ENCODE results near the gene TP63. TPM values are rescaled to one million over a fixed set of nuclear protein-coding genes. Genes with fewer than 3 reads are reported as not detected.

Gene TP63
- total and polyA plus RNA-seq, 9 donors, result 7.0 to 26.5 (median 14.8) TPM

GRCh38 chr3:189824629-189825312 is 193.6 kb downstream of the TP63 start:
- 0% methylated on average over 1 of the region's 5 CpGs for WGBS (ENCODE audit: insufficient coverage)
- H3K27ac ChIP-seq (ENCODE audit: low read length), result no peak overlapping the region
- peak; percentile 82 for DNase-seq

GRCh38 chr3:189826566-189826965 is 195.4 kb downstream of the TP63 start:
- no CpG with 5 or more reads among the region's 3 CpGs for WGBS (ENCODE audit: insufficient coverage)

More at GRCh38 chr3:189824629-189825312, 193.6 kb downstream of the TP63 start:
- Histone ChIP-seq H3K9me3 (replicated peaks; ENCODE audit: control insufficient read depth, low read depth, low read length) (no peaks in the 10 kb centered on the region), H3K4me3 (ENCODE audit: low read length) (no peak overlapping the region), H3K36me3 (ENCODE audit: control insufficient read depth, insufficient read depth, low read length) (no peaks in the 10 kb centered on the region), H3K4me1 (ENCODE audit: control insufficient read depth, insufficient read depth, low read length) (no peaks in the 10 kb centered on the region), H3K27me3 (ENCODE audit: control insufficient read depth, insufficient read depth, low read length) (no peaks in the 10 kb centered on the region)

GRCh38 chr3:189827108-189827507 is 195.9 kb downstream of the TP63 start:
- no peaks in the 10 kb centered on the region for H3K27me3 ChIP-seq (ENCODE audit: control insufficient read depth, insufficient read depth, low read length)

More at GRCh38 chr3:189826566-189826965, 195.4 kb downstream of the TP63 start:
- H3K27me3 ChIP-seq (ENCODE audit: control insufficient read depth, insufficient read depth, low read length), result no peaks in the 10 kb centered on the region
- no peak overlapping the region for H3K27ac ChIP-seq (ENCODE audit: low read length)
- H3K9me3 ChIP-seq (replicated peaks; ENCODE audit: control insufficient read depth, low read depth, low read length), result no peaks in the 10 kb centered on the region
- no peaks in the 10 kb centered on the region for H3K36me3 ChIP-seq (ENCODE audit: control insufficient read depth, insufficient read depth, low read length)
- no peak for DNase-seq
- no peak overlapping the region for H3K4me3 ChIP-seq (ENCODE audit: low read length)
- no peaks in the 10 kb centered on the region for H3K4me1 ChIP-seq (ENCODE audit: control insufficient read depth, insufficient read depth, low read length)

GRCh38 chr3:189830401-189830800 is 199.2 kb downstream of the TP63 start:
- Histone ChIP-seq H3K27ac (ENCODE audit: low read length) (no peak overlapping the region), H3K4me3 (ENCODE audit: low read length) (no peak overlapping the region), H3K27me3 (ENCODE audit: control insufficient read depth, insufficient read depth, low read length) (no peaks in the 10 kb centered on the region), H3K9me3 (replicated peaks; ENCODE audit: control insufficient read depth, low read depth, low read length) (no peaks in the 10 kb centered on the region), H3K4me1 (ENCODE audit: control insufficient read depth, insufficient read depth, low read length) (no peaks in the 10 kb centered on the region), H3K36me3 (ENCODE audit: control insufficient read depth, insufficient read depth, low read length) (no peaks in the 10 kb centered on the region)
- WGBS (ENCODE audit: insufficient coverage), result no CpG with 5 or more reads among the region's 2 CpGs
- DNase-seq, result no peak

More at GRCh38 chr3:189827108-189827507, 195.9 kb downstream of the TP63 start:
- H3K36me3 ChIP-seq (ENCODE audit: control insufficient read depth, insufficient read depth, low read length), result no peaks in the 10 kb centered on the region
- no CpG with 5 or more reads among the region's 1 CpG for WGBS (ENCODE audit: insufficient coverage)
- no peaks in the 10 kb centered on the region for H3K9me3 ChIP-seq (replicated peaks; ENCODE audit: control insufficient read depth, low read depth, low read length)
- no peak overlapping the region for H3K4me3 ChIP-seq (ENCODE audit: low read length)
- no peak for DNase-seq
- no peak overlapping the region for H3K27ac ChIP-seq (ENCODE audit: low read length)
- no peaks in the 10 kb centered on the region for H3K4me1 ChIP-seq (ENCODE audit: control insufficient read depth, insufficient read depth, low read length)

- DNase-seq, result no peak
- no CpG with 5 or more reads among the region's 2 CpGs for WGBS (ENCODE audit: insufficient coverage)
- H3K36me3 ChIP-seq (ENCODE audit: control insufficient read depth, insufficient read depth, low read length), result no peaks in the 10 kb centered on the region
- H3K27me3 ChIP-seq (ENCODE audit: control insufficient read depth, insufficient read depth, low read length), result no peaks in the 10 kb centered on the region
- H3K9me3 ChIP-seq (replicated peaks; ENCODE audit: control insufficient read depth, low read depth, low read length), result no peaks in the 10 kb centered on the region
- no peak overlapping the region for H3K27ac ChIP-seq (ENCODE audit: low read length)
- H3K4me3 ChIP-seq (ENCODE audit: low read length), result no peak overlapping the region
- H3K4me1 ChIP-seq (ENCODE audit: control insufficient read depth, insufficient read depth, low read length), result no peaks in the 10 kb centered on the region
Observed at GRCh38 chr3:189833266-189833665, 202.1 kb downstream of the TP63 start.

GRCh38 chr3:189833996-189834395 is 202.8 kb downstream of the TP63 start:
- Histone ChIP-seq H3K4me3 (ENCODE audit: low read length) (no peak overlapping the region), H3K9me3 (replicated peaks; ENCODE audit: control insufficient read depth, low read depth, low read length) (no peaks in the 10 kb centered on the region), H3K4me1 (ENCODE audit: control insufficient read depth, insufficient read depth, low read length) (no peaks in the 10 kb centered on the region), H3K27ac (ENCODE audit: low read length) (no peak overlapping the region), H3K36me3 (ENCODE audit: control insufficient read depth, insufficient read depth, low read length) (no peaks in the 10 kb centered on the region), H3K27me3 (ENCODE audit: control insufficient read depth, insufficient read depth, low read length) (no peaks in the 10 kb centered on the region)
- no peak for DNase-seq
- 95% methylated on average over 8 of the region's 8 CpGs for WGBS (ENCODE audit: insufficient coverage)

- Histone ChIP-seq H3K27ac (ENCODE audit: low read length) (no peak overlapping the region), H3K4me3 (ENCODE audit: low read length) (no peak overlapping the region), H3K4me1 (ENCODE audit: control insufficient read depth, insufficient read depth, low read length) (no peaks in the 10 kb centered on the region), H3K9me3 (replicated peaks; ENCODE audit: control insufficient read depth, low read depth, low read length) (no peaks in the 10 kb centered on the region), H3K36me3 (ENCODE audit: control insufficient read depth, insufficient read depth, low read length) (no peaks in the 10 kb centered on the region), H3K27me3 (ENCODE audit: control insufficient read depth, insufficient read depth, low read length) (no peaks in the 10 kb centered on the region)
- DNase-seq, result no peak
- WGBS (ENCODE audit: insufficient coverage), result 100% methylated on average over 1 of the region's 5 CpGs
Observed at GRCh38 chr3:189834462-189834861, 203.3 kb downstream of the TP63 start.

- Histone ChIP-seq H3K4me1 (ENCODE audit: control insufficient read depth, insufficient read depth, low read length) (no peaks in the 10 kb centered on the region), H3K4me3 (ENCODE audit: low read length) (no peak overlapping the region), H3K36me3 (ENCODE audit: control insufficient read depth, insufficient read depth, low read length) (no peaks in the 10 kb centered on the region), H3K27me3 (ENCODE audit: control insufficient read depth, insufficient read depth, low read length) (no peaks in the 10 kb centered on the region), H3K27ac (ENCODE audit: low read length) (no peak overlapping the region), H3K9me3 (replicated peaks; ENCODE audit: control insufficient read depth, low read depth, low read length) (no peaks in the 10 kb centered on the region)
- WGBS (ENCODE audit: insufficient coverage), result 91% methylated on average over 4 of the region's 5 CpGs
- DNase-seq, result no peak
Observed at GRCh38 chr3:189836795-189837194, 205.6 kb downstream of the TP63 start.

- Histone ChIP-seq H3K27ac (ENCODE audit: low read length) (no peak overlapping the region), H3K36me3 (ENCODE audit: control insufficient read depth, insufficient read depth, low read length) (no peaks in the 10 kb centered on the region), H3K4me1 (ENCODE audit: control insufficient read depth, insufficient read depth, low read length) (no peaks in the 10 kb centered on the region), H3K4me3 (ENCODE audit: low read length) (no peak overlapping the region), H3K9me3 (replicated peaks; ENCODE audit: control insufficient read depth, low read depth, low read length) (no peaks in the 10 kb centered on the region), H3K27me3 (ENCODE audit: control insufficient read depth, insufficient read depth, low read length) (no peaks in the 10 kb centered on the region)
- WGBS (ENCODE audit: insufficient coverage), result no CpG with 5 or more reads among the region's 6 CpGs
- DNase-seq, result no peak
Observed at GRCh38 chr3:189838291-189838690, 207.1 kb downstream of the TP63 start.

GRCh38 chr3:189839576-189839975 is 208.4 kb downstream of the TP63 start:
- WGBS (ENCODE audit: insufficient coverage), result 78% methylated on average over 1 of the region's 2 CpGs
- Histone ChIP-seq H3K4me1 (ENCODE audit: control insufficient read depth, insufficient read depth, low read length) (no peaks in the 10 kb centered on the region), H3K27ac (ENCODE audit: low read length) (no peak overlapping the region), H3K27me3 (ENCODE audit: control insufficient read depth, insufficient read depth, low read length) (no peaks in the 10 kb centered on the region), H3K4me3 (ENCODE audit: low read length) (no peak overlapping the region), H3K36me3 (ENCODE audit: control insufficient read depth, insufficient read depth, low read length) (no peaks in the 10 kb centered on the region), H3K9me3 (replicated peaks; ENCODE audit: control insufficient read depth, low read depth, low read length) (no peaks in the 10 kb centered on the region)
- DNase-seq, result no peak

All from muscle of leg (tissue), 11 donors.